Myocyte (in vitro differentiated cells): Measurements from ENCODE around the gene ANKH. TPM values are rescaled to one million over a fixed set of nuclear protein-coding genes. Genes with fewer than 3 reads are reported as not detected.

ENCODE experiments used
- DNase-seq: peaks from one replicate; pipeline ENCODE4 v3.0.0-alpha.2; 2012; ENCODE audit warnings: low read depth
- total RNA-seq: library from RNA; depleted of rRNA; stranded (reverse); fragments of >200 nt; gene quantifications from 2 replicates; pipeline ENCODE4 v1.2.3, GENCODE V29; 2014

The ANKH gene
- total RNA-seq, 1 donor from 2014 or later, result 23.2 TPM

DNA sequence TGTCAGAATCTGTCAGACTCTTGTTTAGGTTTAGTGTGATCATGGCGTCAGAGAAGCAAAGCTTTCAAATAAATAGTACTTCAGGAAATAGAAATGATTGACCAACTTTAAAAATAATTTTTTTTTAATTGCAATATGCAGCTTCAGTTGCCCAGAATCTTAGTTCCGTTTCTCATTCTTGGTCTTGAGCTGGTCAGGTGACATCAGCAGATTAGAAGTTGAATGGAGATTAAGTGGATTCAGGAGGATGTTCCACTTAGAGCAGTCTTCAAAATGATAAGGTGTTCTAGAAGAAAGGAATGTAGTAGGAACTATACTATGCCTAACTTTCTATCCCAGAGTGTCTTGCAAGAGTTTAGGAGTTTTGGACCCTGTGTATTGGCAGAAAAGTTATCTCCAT is 176.4 kb downstream of the ANKH start:
- DNase-seq, result no peak

DNA sequence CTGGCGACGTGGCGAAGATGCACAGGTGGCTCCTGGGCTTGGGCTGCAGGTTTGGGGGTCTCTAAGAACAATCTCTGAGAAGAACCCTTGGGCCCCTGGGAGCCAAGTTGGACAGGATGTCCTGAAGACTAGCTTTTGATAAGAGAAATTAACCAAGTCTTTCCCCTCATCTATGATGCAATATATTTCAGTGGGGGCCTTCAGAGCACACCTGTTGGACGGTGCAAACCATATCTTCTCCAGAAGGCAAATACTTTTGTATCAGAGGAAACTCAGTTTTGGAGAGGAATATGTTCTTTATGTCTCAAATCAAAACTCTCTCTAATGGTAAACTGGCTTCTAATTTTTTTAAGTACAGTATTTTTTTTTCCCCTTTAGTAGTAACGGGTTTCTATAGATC is 178.5 kb downstream of the ANKH start:
- DNase-seq, result no peak

DNA sequence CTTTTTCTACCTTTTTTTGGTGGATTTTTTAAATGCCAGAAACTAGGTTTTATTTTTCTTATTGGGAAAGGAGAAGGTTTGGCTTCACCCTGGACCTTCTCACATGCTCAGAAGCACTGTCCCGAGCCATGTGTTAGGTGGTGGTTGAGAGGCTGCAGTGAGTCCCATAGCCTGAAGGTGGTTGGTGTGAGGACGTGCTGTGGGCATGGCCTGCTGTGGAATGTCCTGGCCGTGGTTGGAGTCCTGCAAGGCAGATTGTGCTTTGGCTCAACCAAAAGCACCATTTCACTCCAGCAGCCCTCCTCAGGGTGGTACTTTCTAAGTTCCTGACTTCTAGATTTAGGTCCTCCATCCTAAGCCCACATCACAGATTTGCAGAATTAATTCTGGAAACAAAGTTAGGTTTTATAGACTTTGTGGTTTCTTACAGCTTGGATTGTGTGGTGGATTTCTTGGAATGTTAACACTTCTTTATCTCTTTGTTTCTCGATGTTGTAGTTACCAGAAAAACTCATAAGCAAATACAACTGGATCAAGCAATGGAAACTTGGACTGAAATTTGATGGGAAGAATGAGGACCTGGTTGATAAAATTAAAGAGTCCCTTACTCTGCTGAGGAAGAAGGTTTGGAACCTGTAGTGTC is 184.4 kb downstream of the ANKH start:
- peak; percentile 70 for DNase-seq

DNA sequence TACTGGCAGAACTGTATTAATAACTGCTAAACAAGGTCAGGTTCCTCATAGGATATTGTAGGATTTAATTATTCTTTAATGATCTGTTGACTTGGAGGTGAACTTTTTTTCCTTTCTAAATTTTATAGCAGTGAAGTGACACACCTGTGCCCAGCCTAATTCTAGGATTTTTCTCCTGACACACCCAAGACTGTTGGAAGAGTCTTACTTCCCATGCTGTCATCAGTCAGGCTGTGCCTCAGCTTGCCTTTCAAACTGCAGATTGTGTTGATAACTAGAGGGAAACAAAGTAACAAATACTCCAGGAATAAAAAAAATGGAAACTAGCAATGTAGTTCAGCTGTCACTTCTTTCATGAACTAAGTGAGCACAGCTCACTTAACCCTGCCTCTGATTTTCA is 185.1 kb downstream of the ANKH start:
- no peak for DNase-seq

DNA sequence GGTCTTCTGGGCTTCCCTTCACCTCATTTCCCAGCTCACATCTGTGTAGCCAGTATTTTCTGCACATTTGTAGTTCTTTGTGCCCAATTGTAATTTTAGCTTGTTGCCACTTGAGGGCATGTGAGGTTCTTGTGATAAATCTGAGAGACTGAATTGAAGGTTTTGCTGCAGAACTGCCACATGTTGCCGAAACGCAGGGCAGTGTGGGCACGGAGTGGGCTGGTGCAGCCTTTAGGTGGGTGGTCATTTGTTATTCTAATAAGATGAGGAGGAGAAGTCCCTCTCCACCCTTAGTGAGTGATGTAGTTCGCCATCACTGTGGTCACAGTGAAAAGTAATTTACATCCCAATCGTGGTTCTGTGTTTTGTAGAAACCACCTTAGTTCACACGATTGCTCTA is 185.8 kb downstream of the ANKH start:
- DNase-seq, result peak; percentile 64

DNA sequence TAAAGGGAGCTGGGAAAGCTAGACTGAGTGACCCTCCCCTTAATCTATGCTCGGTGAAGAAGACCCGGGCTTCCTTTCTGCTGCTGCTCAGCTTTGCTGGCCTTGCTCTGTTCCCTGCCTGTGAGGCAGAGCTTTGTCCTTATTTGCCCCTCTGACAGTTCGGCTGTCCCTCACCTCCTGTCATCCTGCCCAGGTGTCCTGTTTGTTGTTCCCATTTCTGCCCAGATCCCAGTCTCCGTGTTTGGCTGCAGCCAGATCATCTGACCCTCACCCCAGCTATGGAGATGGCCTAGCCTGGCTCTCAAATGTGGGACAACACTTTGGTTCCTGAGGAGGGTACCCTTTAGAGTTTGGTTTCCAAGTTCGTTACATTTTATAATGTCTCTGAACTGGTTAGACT is 186.8 kb downstream of the ANKH start:
- DNase-seq, result no peak

DNA sequence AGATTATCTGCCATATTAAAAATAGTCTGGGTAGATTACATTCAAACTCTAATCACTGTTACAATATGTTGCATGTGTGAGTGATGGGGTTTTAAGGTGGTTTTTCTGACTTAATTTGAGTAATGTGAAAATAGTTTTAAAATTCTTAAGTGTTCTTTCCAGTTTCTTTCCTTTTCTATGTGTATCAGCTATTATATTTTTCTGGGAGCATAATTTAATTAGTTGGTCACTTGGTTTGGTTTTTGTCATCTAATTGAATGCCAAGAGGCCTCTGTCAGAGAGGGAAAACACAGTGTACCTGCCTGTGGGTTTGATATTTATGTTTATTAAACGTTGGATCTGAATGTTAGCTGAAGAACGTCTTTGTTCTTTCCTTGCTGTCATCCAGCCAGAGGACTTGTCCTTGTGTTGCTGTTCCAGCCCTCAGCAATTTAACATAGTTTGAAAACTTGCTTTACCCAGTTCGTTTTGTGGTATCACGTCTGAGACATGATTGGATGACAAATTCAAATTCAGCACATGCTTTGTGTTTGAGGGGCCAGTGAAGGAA is 187.6 kb downstream of the ANKH start:
- no peak for DNase-seq

DNA sequence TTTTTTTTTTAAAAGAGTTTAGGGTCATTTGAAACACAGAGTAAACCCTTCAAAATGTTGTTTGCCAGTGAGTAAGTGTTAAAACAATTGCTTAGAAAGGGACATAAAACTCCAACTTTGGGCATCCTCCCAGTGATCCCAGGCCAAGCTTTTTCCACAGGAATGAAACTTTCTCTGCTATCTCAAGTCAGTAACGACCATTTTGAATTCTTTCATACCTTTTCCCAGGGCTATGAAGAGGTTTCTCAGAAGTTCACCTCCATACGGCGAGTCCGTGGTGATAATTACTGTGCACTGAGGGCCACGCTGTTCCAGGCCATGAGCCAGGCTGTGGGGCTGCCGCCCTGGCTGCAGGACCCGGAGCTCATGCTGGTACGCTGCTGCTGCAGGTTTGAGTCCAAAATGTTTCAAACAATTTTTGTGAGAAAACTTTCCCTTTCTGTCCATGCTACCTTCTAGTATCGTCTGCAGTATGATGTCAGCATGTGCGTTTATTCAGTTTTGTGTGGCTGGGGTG is 190.3 kb downstream of the ANKH start:
- DNase-seq, result no peak

DNA sequence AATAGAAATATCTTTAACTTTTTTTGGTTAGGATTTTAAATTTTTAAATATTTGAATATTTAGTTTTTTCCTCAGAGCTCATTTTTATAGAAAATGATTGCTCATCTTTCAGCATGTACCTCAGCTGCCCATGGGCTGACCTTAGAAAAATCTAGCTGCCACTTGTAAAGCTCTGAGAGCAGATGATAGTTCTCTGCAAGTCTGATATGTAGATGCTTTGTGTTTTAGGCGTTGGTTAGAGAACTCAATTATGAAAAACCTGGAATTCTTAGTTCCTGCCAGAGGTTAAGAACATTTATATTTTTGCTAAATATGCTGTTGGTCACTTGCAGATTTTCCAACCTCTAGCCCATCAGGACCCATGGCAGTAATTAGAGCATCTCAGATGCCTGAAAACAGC is 192.0 kb downstream of the ANKH start:
- DNase-seq, result no peak

DNA sequence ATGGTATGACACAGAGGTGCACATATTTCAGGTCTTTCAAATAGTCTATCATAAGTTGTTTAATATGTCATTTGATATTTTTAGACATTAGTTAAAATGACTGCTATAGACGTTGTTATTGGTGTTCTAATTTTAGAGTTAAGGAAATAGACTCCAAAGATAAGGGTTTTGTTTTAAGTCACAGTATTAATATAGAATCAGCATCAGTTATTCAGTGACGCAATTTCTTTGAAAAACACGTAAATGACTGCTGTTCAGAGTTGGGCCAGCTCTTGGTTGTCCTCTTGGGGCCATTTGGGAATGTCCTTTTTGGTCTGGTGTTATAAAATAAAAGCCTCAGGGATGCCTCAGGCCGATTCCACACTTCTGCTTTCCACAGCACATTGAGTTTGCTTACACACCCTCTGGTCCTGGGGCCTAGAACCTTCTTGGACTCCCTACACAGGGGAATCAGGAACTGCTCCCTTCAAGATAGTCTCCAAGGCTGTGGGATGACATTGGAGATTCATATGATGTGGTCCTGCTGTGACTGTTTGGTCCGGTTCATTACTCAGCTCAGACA is 192.7 kb downstream of the ANKH start:
- no peak for DNase-seq

DNA sequence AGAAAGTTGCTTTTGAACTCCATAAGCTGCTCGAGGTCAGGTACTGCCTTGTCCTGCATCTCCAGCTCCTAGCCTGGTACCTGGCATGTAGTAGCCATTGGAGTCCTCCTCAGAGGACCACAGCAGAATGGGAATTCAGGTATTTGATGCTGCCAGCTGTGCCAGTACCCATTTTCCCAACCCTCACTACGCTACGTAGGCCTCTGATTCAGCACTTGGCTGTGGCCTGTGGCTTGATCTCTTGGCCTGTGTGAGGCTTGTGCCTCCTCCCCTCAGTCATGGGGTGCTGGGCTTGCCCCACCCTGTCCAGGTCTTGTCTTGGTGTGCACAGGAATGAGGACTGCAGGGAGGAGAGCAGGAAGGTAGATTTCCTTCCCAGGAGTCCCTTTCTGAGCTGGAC is 195.3 kb downstream of the ANKH start:
- peak; percentile 82 for DNase-seq

DNA sequence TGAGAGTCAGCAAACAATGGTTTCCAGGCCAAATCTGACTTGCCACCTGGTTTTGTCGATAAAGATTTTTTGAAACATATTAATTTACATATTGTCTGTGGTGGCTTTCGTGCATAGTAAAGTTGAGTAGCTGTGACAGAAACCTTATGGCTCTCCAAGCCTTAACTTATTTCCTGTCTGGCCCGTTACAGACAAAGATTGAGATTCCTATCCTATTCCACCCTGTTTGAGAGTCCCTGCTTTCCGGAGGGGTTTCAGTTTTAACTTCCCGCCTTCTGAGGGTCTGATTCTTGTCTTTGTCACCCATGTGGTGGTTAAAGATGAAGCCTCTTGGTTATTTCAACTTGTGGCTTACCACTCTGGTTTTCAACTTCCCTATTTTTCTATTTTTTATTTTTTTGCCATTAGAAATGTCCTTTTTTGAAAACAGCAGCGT is 195.7 kb downstream of the ANKH start:
- DNase-seq, result no peak

DNA sequence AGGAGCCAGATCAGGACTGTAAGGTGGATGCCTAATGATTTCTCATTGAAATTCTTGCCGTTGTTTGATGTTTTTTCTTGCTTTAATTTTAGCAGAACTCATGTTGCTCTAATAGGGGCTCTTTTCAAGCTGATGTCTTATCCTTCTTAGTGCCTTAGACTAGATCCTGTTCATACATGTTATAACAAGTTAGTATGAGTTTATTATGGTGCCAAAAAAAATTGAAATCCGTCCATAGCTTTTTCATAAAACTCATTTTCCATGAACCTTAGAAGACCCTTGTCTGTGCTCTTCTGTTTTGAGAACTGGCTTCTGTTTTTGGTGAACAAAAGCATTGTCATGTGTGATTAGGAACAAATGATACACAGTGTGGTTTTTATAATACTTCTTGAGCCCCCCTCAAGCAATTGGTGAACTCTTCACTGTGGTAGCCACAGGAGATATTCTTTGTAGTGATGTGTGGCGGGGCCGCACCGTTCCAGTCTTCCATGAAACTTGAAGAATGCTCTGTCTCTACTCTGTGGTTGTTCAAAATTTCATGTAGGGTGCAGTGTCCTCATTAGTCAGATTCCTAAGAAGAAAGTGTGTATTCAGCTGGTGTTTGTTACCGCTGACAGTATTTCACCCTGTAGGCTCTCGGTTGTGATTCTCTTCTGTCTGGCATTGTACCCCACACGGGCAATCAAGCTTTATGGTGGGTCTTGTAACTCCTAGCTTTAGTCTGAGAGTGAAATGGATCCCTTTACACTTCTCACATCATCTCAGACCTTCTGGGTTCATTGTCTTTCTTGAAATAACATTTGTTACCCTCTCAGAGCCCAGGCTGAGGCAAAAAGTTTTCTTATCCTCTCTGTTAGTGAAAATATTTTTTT is 196.4 kb downstream of the ANKH start:
- peak; percentile 47 for DNase-seq

DNA sequence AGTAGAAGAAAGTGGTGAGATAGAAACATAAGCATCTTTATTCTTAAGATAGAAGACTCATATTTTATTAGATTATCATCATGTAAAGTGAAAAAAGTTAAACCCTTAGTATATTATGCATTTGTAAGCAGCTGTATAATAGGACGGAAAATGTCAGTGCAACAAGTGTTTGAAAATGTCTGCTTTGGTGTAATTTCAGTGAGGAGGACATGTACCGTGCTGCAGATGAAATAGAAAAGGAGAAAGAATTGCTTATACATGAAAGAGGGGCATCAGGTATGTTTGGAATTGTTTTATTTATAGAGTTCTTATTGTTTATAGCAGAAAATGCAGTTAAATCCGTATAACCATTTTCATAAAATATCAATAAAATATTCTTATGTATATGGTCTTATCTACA is 198.1 kb downstream of the ANKH start:
- no peak for DNase-seq

DNA sequence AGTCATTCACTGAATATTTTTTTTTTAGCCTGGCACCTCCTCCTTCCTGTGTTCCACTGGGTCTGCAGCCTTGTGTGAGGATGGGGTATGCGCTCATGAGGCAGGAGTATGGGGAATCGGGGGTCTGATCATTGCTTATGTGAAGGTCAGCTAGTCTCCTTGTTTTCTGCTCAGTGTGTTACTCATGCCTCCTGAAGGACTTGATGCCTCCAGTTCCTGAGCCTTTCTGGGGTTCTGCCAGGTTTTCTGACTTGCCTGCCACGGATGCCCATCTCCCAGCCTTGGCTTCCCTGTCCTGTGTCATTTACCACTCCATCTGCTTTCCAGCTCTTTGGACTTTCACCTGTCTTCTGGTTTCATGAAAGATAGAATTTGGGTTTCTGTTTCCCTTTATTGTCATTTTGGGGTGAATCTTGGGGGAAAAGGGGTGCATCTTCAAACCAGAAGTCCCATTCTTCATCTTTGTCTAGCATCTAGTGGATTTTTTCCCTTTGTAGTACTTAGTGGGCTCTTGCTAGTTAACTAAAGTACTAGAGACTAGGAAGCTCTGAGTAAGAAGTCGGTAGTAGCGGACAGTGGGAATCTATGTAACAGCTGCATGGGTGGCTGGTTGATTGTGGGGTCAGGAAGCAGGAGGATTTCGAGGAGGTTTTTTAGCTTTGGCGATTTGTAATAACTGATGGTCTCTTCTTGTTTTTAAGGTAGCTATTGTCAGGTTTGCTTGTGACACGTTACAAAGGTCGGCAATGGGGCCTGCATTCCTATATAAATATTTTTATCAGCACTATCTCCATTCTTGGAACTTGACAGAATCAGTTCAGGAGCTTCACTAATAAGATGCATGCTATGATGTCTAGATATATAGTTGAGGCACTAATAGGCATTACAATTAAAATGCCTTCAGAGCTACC is 198.8 kb downstream of the ANKH start:
- peak; percentile 55 for DNase-seq

DNA sequence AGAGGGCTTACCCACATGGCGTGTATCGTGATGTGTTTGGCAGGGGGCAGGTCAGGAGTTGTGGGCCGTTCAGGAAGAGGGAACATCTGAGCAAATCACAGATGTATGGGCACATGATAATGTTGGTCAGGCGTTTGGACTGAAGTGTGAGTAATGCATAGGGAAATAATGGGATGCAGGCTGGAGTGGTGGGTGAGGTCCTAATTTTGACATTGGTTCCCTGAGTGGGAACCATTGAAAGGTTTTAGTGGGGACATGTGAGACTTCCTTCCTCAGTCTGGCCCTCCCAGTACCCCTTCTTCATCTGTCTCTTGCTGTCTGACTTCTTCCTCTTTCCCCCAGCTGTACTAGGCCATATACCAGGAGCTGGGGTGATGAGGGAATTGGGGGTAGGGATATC is 199.5 kb downstream of the ANKH start:
- DNase-seq, result no peak

DNA sequence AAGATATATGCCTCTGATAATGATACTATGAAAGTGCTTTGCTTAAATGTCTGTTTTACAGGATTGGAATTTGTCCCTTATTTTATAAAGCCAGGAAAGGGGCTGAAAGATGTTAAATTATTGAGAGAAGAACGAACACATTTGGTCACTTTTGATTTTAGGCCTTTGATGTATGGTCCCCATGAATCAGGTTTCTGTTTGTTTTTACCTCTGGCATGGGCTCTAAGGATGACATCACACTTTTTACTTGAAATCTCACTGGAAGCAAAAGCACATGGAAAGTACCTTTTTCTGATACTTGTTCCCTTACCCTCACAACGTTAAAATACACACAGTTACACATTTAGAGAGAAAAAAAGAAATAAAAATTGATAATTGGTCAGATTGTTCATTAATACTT is 200.2 kb downstream of the ANKH start:
- DNase-seq, result no peak

DNA sequence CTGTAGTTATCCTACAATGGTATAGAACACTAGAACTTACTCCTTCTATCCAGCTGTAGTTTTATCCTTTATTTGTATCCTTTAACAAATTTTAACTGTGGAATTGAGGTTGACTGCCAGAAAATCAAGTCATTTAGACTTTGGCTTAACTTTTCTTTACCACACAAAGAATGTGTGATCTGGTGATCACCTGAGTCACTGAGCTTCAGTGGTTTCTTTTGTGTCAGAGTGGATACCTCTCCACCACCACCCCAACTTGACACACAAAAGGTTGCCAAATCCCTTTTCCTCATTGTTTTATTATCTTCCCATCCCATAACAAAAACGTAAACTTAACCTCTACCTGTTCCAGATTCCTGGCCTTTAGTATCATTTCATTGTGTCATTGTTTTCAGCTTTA is 201.6 kb downstream of the ANKH start:
- DNase-seq, result no peak

DNA sequence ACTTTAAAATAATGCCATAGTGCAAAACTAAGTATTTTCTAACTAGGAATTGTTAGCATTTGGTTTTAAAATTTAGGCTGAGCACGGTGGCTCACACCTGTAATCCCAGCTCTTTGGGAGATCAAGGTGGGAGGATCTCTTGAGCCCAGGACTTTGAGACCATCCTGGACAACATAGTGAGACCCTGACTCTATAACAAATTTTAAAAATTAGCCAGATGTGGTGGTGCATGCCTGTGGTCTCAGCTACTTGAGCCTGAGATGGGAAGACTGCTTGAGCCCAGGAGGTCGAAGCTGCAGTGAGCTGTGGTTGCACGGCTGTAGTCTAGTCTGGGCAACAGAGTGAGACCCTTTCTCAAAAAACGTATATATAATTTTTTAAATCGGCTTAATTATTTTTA is 202.2 kb downstream of the ANKH start:
- no peak for DNase-seq

DNA sequence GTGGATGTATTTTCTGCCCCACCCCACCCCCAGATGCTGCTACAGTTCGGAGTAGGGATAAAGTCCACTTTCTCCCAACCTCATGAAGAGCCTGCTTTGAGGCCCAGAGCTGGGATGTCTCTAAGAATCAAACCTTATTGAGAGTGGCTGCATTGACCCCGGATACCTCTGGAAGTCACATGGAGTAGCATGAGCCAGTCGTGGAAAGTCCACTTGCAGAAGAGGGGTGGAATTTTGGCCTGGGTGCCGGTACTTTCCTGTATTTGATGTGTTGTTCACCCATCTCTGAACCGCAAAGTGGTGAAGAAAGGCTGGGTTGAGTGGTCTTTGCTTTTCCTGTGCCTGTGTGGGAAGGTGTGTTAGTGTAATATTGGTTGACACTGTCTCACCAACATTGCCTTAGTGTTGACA is 203.4 kb downstream of the ANKH start:
- DNase-seq, result no peak

DNA sequence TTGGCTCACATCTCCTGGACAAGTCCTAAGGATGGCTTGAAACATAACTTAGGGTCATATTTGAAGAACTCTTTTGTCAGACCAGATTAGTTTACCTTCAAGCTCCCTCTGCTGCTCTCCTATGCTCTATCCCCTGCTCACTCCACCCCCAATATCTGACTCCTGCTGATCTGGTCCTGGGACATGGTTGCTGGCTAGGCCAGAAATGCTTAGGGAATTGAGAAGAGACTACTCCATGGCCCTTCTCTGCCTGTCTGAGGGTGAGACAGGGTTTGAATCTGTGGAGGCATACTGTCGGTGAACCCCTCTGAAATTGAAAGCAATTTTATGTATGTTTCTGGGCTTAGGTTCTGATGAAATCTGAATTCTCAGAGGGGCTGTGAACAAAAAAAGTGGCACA is 203.8 kb downstream of the ANKH start:
- DNase-seq, result no peak
